ENCODE measurements around the gene IQGAP2. TPM values are rescaled to one million over a fixed set of nuclear protein-coding genes. Genes with fewer than 3 reads are reported as not detected.

Gene IQGAP2
- total RNA-seq, 2 experiments from 2014 or later = 37.7 to 39.1 TPM

DNA sequence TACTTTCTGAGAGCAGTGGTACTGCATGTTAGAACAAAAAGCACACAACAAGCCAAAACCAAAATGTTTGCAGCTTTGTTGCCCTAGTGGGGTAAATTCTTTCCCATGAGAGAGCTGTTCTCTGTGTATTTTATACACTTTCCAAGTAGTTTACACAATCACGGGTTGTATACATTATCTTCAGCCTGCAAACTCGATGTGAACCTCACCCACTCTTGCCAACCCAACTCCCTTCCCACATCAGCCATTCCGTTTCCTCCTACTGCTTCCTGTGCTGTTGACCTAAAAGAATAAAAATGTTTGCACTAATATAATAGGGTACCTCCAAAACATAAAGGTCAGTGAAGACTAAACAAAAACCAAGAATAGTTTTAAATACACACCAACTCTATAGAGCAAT is 47.0 kb downstream of the IQGAP2 start:
- TF ChIP-seq, protein P1, sequence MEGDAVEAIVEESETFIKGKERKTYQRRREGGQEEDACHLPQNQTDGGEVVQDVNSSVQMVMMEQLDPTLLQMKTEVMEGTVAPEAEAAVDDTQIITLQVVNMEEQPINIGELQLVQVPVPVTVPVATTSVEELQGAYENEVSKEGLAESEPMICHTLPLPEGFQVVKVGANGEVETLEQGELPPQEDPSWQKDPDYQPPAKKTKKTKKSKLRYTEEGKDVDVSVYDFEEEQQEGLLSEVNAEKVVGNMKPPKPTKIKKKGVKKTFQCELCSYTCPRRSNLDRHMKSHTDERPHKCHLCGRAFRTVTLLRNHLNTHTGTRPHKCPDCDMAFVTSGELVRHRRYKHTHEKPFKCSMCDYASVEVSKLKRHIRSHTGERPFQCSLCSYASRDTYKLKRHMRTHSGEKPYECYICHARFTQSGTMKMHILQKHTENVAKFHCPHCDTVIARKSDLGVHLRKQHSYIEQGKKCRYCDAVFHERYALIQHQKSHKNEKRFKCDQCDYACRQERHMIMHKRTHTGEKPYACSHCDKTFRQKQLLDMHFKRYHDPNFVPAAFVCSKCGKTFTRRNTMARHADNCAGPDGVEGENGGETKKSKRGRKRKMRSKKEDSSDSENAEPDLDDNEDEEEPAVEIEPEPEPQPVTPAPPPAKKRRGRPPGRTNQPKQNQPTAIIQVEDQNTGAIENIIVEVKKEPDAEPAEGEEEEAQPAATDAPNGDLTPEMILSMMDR (IDR thresholded peaks at IDR 0.05) = no peak
- Mint-ChIP-seq H3K27ac (peak overlapping the region; percentile 44), H3K27me3 (no peaks in the 10 kb centered on the region), H3K4me3 (no peak overlapping the region), H3K36me3 (ENCODE audit: low read depth) (peaks cover 24% of the 10 kb centered on the region), H3K9me3 (no peaks in the 10 kb centered on the region), H3K4me1 (ENCODE audit: low read depth) (peaks cover 35% of the 10 kb centered on the region)
- DNase-seq (no peak), ATAC-seq (no peak)
- POLR2A ChIA-PET = interaction anchor here (0.6 kb wide), 1 partner anchor 316 kb away, joined by 3 read pairs; no protein-coding TSS in a partner anchor
- intact Hi-C loops (cut with micrococcal nuclease) = no loop called here
- CTCF ChIA-PET = interaction anchor here (0.8 to 1.8 kb wide), 4 partner anchors 12 to 92 kb away, joined by 3 to 5 read pairs (median 4); partner anchors contain the start of gene IQGAP2

DNA sequence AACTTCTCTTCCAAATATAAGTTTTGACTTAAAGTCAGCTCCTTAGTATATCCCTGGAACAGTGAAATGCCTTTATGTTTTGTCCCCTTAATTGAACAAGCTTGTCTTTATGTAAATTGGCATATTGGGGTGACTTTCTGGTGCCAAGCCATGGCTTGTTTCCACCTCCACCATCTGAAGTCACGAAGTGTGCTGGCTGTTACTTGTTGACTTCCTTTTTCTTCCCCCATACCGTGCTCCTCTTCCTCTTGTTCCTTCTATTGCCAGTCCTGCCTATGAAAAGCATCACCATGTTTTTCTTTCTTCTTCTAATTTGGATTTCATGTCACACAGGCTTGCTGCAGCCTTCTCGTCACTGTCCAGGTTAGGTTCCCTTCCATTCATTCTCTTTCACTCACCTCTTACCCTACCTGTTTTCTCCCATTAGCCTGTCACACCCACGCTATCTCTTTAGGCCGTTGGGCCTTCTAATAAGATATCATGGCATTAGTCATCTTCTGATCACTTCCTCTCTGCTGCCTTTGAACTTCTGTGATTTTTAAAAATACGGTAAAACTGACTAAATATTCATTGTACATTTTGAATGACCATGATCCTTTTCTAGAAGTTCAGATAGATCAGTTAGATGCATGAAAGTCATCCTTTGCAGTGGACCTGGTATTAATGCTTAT is 48.1 kb downstream of the IQGAP2 start:
- intact Hi-C loops (cut with micrococcal nuclease) = no loop called here
- DNase-seq = no peak
- ChIA-PET CTCF (interaction anchor here (0.8 to 1.8 kb wide), 4 partner anchors 17 to 91 kb away, joined by 3 to 5 read pairs (median 3); partner anchors contain the start of gene IQGAP2), POLR2A (no interaction called here)
- no peak for ATAC-seq
- Mint-ChIP-seq H3K27ac (peak overlapping the region; percentile 11), H3K27me3 (no peaks in the 10 kb centered on the region), H3K9me3 (no peaks in the 10 kb centered on the region), H3K4me3 (no peak overlapping the region), H3K36me3 (ENCODE audit: low read depth) (peaks cover 19% of the 10 kb centered on the region), H3K4me1 (ENCODE audit: low read depth) (peaks cover 41% of the 10 kb centered on the region)
- TF ChIP-seq, protein P1 (IDR thresholded peaks at IDR 0.05) = no peak

GRCh38 chr5:76455531-76456133 is 52.5 kb downstream of the IQGAP2 start:
- no peaks in the 10 kb centered on the region for H3K9me3 Mint-ChIP-seq
- ATAC-seq = no peak
- no peak overlapping the region for H3K27ac Mint-ChIP-seq
- peaks cover 42% of the 10 kb centered on the region for H3K4me1 Mint-ChIP-seq (ENCODE audit: low read depth)
- H3K4me3 Mint-ChIP-seq = no peak overlapping the region
- TF ChIP-seq, protein P1 (IDR thresholded peaks at IDR 0.05) = no peak
- H3K27me3 Mint-ChIP-seq = no peaks in the 10 kb centered on the region
- peaks cover 10% of the 10 kb centered on the region for H3K36me3 Mint-ChIP-seq (ENCODE audit: low read depth)
- CTCF ChIA-PET = no interaction called here
- no peak for DNase-seq
- POLR2A ChIA-PET = no interaction called here
- intact Hi-C loops (cut with micrococcal nuclease) = no loop called here

DNA sequence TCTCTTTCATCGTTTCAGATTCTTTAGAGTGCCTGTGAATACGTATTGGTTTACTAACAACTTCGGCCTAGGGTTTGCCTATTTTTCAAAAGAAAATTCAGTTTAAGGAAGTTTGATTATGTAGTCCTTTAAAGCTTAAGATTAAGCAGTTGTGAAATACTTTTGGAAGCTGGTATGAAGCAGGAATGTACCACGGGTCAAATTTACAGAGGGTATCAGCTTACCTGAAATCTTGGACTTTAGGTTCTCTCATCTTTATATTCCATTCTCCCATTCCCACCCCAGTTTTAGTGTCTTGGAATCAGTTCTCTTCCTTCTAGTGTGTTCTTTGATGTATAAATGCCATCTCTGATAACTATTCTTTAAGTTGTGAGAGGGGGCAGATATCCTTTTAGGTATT is 53.2 kb downstream of the IQGAP2 start:
- CTCF ChIA-PET = no interaction called here
- Mint-ChIP-seq H3K4me3 (no peak overlapping the region), H3K27ac (no peak overlapping the region), H3K27me3 (no peaks in the 10 kb centered on the region), H3K36me3 (ENCODE audit: low read depth) (peaks cover 7% of the 10 kb centered on the region), H3K4me1 (ENCODE audit: low read depth) (peaks cover 36% of the 10 kb centered on the region), H3K9me3 (no peaks in the 10 kb centered on the region)
- intact Hi-C loops (cut with micrococcal nuclease) = no loop called here
- TF ChIP-seq, protein P1 (IDR thresholded peaks at IDR 0.05) = no peak
- no peak for ATAC-seq
- no peak for DNase-seq
- POLR2A ChIA-PET = no interaction called here
